Gastroesophageal sphincter (tissue), 4 donors: ENCODE results near the gene UNC93B1. TPM values are rescaled to one million over a fixed set of nuclear protein-coding genes. Genes with fewer than 3 reads are reported as not detected.

Experiments
- ATAC-seq: fragments of 150-250 bp; one replicate; pipeline ENCODE4 v1.9.1; 2016; ENCODE audit warnings: mild to moderate bottlenecking, moderate library complexity
- H3K27ac ChIP-seq, 4 donors: fragments of 200-600 bp; sonication (generic) in 3 of 4; 1 replicate in 3 of 4; 2 replicates in 1 of 4; pipeline ENCODE4 v1.5.1; 2016 to 2019
- H3K27me3 ChIP-seq: fragments of 200-600 bp; sonication (generic); one replicate; pipeline ENCODE4 v1.5.1; 2019
- H3K36me3 ChIP-seq, 2 donors: fragments of 200-600 bp; sonication (generic); one replicate each; pipeline ENCODE4 v1.5.1; 2019; ENCODE audit warnings: control low read depth in 1 of 2
- H3K4me1 ChIP-seq, 3 donors: fragments of 200-600 bp; sonication (generic); 1 replicate in 2 of 3; 2 replicates in 1 of 3; pipeline ENCODE4 v1.5.1; 2016 to 2019; ENCODE audit warnings: control low read depth in 2 of 3
- H3K4me3 ChIP-seq, 2 donors: fragments of 200-600 bp; sonication (generic); one replicate each; pipeline ENCODE4 v1.5.1; 2019; ENCODE audit warnings: mild to moderate bottlenecking in 1 of 2, moderate library complexity in 1 of 2
- H3K9me3 ChIP-seq, 3 donors: fragments of 200-600 bp; sonication (generic); one replicate each; pipeline ENCODE4 v1.5.1; 2017 to 2019; ENCODE audit warnings: control low read depth in 2 of 3
- EP300 ChIP-seq: sonication (generic); formaldehyde crosslinking; IDR thresholded peaks from one replicate; pipeline ENCODE4 v1.6.1; 2017; ENCODE audit warnings: antibody characterized with exemption, mild to moderate bottlenecking
- POLR2A ChIP-seq, 2 donors: fragments of 450-650 bp; IDR thresholded peaks; one replicate each; pipeline ENCODE4 v1.6.1; 2017; ENCODE audit warnings: antibody characterized with exemption in 2 of 2, mild to moderate bottlenecking in 2 of 2, moderate library complexity in 1 of 2
- POLR2AphosphoS5 ChIP-seq: sonication (generic); formaldehyde crosslinking; IDR thresholded peaks from one replicate; pipeline ENCODE4 v1.6.1; 2017; ENCODE audit warnings: antibody characterized with exemption
- WGBS, 2 donors: methylation state at CpG; one replicate each; pipeline ENCODE4 v1.1.5; 2018; ENCODE audit warnings: low coverage in 1 of 2; 5-methylcytosine and 5-hydroxymethylcytosine counted together
- total RNA-seq, 4 donors: library from RNA; depleted of rRNA; stranded (reverse); fragments of >200 nt; gene quantifications; one replicate each; pipeline ENCODE4 v1.1.0, GENCODE V29; 2016
- TF ChIP-seq, protein P1 (sequence below), 4 experiments: fragments of 200-600 bp in 2 of 4; fragments of 450-650 bp in 2 of 4; sonication (generic) in 1 of 4; IDR thresholded peaks; one replicate each; pipeline ENCODE4 v1.5.1; 2017 to 2019; ENCODE audit warnings: antibody characterized with exemption in 4 of 4, mild to moderate bottlenecking in 2 of 4, moderate library complexity in 2 of 4

The UNC93B1 gene
- total RNA-seq, 4 donors from 2014 or later, result 12.6 to 33.0 (median 26.1) TPM

GRCh38 chr11:68044898-68045351 lies 41.0 kb upstream of the UNC93B1 start:
- Histone ChIP-seq H3K36me3 (peaks cover 0 to 85% of the 10 kb centered on the region in 2 donors), H3K9me3 (no peaks in the 10 kb centered on the region), H3K27me3 (no peaks in the 10 kb centered on the region), H3K27ac (no peak overlapping the region), H3K4me3 (no peak overlapping the region), H3K4me1 (peaks cover 0 to 41% (median 6%) of the 10 kb centered on the region in 3 donors)
- no CpG with 5 or more reads among the region's 18 CpGs for WGBS, 2 donors
- TF ChIP-seq, protein P1, sequence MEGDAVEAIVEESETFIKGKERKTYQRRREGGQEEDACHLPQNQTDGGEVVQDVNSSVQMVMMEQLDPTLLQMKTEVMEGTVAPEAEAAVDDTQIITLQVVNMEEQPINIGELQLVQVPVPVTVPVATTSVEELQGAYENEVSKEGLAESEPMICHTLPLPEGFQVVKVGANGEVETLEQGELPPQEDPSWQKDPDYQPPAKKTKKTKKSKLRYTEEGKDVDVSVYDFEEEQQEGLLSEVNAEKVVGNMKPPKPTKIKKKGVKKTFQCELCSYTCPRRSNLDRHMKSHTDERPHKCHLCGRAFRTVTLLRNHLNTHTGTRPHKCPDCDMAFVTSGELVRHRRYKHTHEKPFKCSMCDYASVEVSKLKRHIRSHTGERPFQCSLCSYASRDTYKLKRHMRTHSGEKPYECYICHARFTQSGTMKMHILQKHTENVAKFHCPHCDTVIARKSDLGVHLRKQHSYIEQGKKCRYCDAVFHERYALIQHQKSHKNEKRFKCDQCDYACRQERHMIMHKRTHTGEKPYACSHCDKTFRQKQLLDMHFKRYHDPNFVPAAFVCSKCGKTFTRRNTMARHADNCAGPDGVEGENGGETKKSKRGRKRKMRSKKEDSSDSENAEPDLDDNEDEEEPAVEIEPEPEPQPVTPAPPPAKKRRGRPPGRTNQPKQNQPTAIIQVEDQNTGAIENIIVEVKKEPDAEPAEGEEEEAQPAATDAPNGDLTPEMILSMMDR (IDR thresholded peaks at IDR 0.05), result no peak
- no peak for TF ChIP-seq POLR2A (IDR thresholded peaks at IDR 0.05)
- no peak for TF ChIP-seq POLR2AphosphoS5
- TF ChIP-seq EP300, result no peak
- no peak for ATAC-seq

GRCh38 chr11:68044145-68044813 lies 40.4 kb upstream of the UNC93B1 start:
- peaks cover 0 to 47% (median 12%) of the 10 kb centered on the region in 3 donors for H3K4me1 ChIP-seq
- no peaks in the 10 kb centered on the region for H3K9me3 ChIP-seq
- whole genome bisulfite sequencing, 2 donors, result no CpG with 5 or more reads among the region's 24 CpGs
- H3K27ac ChIP-seq, result no peak overlapping the region
- ATAC-seq, result no peak
- H3K4me3 ChIP-seq, result no peak overlapping the region
- H3K36me3 ChIP-seq, result peaks cover 0 to 78% of the 10 kb centered on the region in 2 donors
- TF ChIP-seq, protein P1 (IDR thresholded peaks at IDR 0.05), result no peak
- TF ChIP-seq POLR2A (IDR thresholded peaks at IDR 0.05), result no peak
- TF ChIP-seq EP300, result no peak
- TF ChIP-seq POLR2AphosphoS5, result no peak
- no peaks in the 10 kb centered on the region for H3K27me3 ChIP-seq

DNA sequence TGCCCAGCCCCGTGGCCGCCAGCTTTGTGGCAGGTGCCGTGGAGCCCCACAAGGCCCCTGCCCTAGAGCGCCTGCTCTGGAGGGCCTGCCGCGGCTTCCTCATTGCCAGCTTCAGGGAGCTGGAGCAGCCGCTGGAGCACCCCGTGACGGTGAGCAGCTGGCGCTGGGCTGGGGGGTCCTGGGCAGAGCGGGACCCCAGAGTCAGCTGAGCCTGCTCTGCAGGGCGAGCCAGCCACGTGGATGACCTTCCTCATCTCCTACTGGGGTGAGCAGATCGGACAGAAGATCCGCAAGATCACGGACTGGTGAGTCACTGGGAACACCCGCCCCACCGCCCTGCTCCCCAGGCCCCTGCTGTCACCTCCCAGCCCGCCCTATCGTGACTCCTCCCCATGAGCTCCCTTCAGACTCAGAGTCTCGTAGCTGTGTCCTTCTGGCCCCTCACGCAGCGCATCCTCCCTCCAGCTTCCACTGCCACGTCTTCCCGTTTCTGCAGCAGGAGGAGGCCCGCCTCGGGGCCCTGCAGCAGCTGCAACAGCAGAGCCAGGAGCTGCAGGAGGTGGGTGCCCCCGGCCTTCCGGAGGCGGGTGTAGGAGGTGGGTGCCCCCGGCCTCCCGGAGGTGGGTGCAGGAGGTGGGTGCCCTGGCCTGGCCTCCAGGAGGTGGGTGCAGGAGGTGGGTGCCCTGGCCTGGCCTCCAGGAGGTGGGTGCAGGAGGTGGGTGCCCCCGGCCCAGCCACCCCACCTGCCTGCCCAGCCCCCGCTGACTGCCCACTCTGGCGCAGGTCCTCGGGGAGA lies 39.6 kb upstream of the UNC93B1 start:
- Histone ChIP-seq H3K9me3 (no peaks in the 10 kb centered on the region), H3K36me3 (peaks cover 0 to 71% of the 10 kb centered on the region in 2 donors), H3K4me3 (peak overlapping the region in 1 of 2 donors; percentile 12), H3K27me3 (no peaks in the 10 kb centered on the region), H3K27ac (peak overlapping the region in 3 of 4 donors; percentile 11 to 92 (median 83)), H3K4me1 (peaks cover 0 to 55% (median 13%) of the 10 kb centered on the region in 3 donors)
- WGBS, 2 donors, result no CpG with 5 or more reads among the region's 36 CpGs
- TF ChIP-seq POLR2AphosphoS5 (no peak), POLR2A (IDR thresholded peaks at IDR 0.05) (no peak), EP300 (no peak)
- TF ChIP-seq, protein P1 (IDR thresholded peaks at IDR 0.05), result no peak
- no peak for ATAC-seq

GRCh38 chr11:68043029-68043348 lies 39.1 kb upstream of the UNC93B1 start:
- H3K36me3 ChIP-seq, result peaks cover 0 to 65% of the 10 kb centered on the region in 2 donors
- TF ChIP-seq POLR2A (IDR thresholded peaks at IDR 0.05) (no peak), EP300 (no peak), POLR2AphosphoS5 (no peak)
- TF ChIP-seq, protein P1 (IDR thresholded peaks at IDR 0.05), result no peak
- peak overlapping the region in 3 of 4 donors; percentile 11 to 92 (median 83) for H3K27ac ChIP-seq
- ATAC-seq, result no peak
- no peaks in the 10 kb centered on the region for H3K9me3 ChIP-seq
- no CpG with 5 or more reads among the region's 8 CpGs for WGBS, 2 donors
- H3K27me3 ChIP-seq, result no peaks in the 10 kb centered on the region
- H3K4me1 ChIP-seq, result peaks cover 4 to 60% (median 18%) of the 10 kb centered on the region in 3 donors
- peak overlapping the region in 1 of 2 donors; percentile 12 for H3K4me3 ChIP-seq
